ENCODE measurements around the gene LRRIQ1. TPM values are rescaled to one million over a fixed set of nuclear protein-coding genes. Genes with fewer than 3 reads are reported as not detected.

Gene LRRIQ1
- total and polyA plus RNA-seq, 2 of the 4 experiments (the other 2 are of a cell fraction), result under 0.01 to 0.05 TPM

GRCh38 chr12:85072826-85073225 is 36.7 kb downstream of the LRRIQ1 start:
- H3K4me3 ChIP-seq (ENCODE audit: insufficient read depth, low read depth, low read length), result no peak overlapping the region
- H3K27ac ChIP-seq (ENCODE audit: insufficient read depth, low read length), result no peak overlapping the region
- ChIA-PET CTCF (no interaction called here), POLR2A (ENCODE audit: unreplicated experiment) (no interaction called here)
- H3K18ac ChIP-seq (ENCODE audit: low read depth, low read length), result no peak overlapping the region
- H2BK120ac ChIP-seq (ENCODE audit: low read depth, low read length), result no peak overlapping the region
- no peak overlapping the region for H3K4me2 ChIP-seq (ENCODE audit: low read depth, low read length)
- H3K9ac ChIP-seq (ENCODE audit: low read depth, low read length), result no peak overlapping the region
- TF ChIP-seq ELK1 (IDR thresholded peaks at IDR 0.05; ENCODE audit: borderline replicate concordance, low read depth, low read length) (no peak), CEBPB (IDR thresholded peaks at IDR 0.05; ENCODE audit: low read depth, low read length) (no peak)
- H4K8ac ChIP-seq (ENCODE audit: low read depth in 2 of 2, low read length in 2 of 2), result no peak overlapping the region
- no peak overlapping the region for H3K56ac ChIP-seq (ENCODE audit: extremely low read depth, insufficient read depth, low read length)
- in situ Hi-C loops (cut with MboI; ENCODE audit: low sequenced_read_pairs), result no loop called here
- H3K4ac ChIP-seq (ENCODE audit: low read depth, low read length), result no peak overlapping the region
- no peak for ATAC-seq (ENCODE audit: low read depth)
- H3K9me1 ChIP-seq (ENCODE audit: insufficient read depth, low read length), result no peaks in the 10 kb centered on the region
- H4K20me1 ChIP-seq (ENCODE audit: insufficient read depth, low read length), result no peaks in the 10 kb centered on the region
- H3K79me1 ChIP-seq (ENCODE audit: low read depth in 1 of 2, low read length in 2 of 2), result no peaks in the 10 kb centered on the region
- H2AK9ac ChIP-seq (replicated peaks; ENCODE audit: low read depth, low read length, poor library complexity), result no peak overlapping the region
- no peak overlapping the region for H4K91ac ChIP-seq (ENCODE audit: insufficient read depth, low read depth, low read length)
- H3K23ac ChIP-seq (ENCODE audit: low read depth, low read length), result no peak overlapping the region
- no peaks in the 10 kb centered on the region for H3K4me1 ChIP-seq (ENCODE audit: control insufficient read depth, insufficient read depth, low read length)
- H2BK15ac ChIP-seq (ENCODE audit: low read depth, low read length), result no peak overlapping the region
- no peak for DNase-seq
- intact Hi-C loops (cut with micrococcal nuclease), result no loop called here
- H4K5ac ChIP-seq (ENCODE audit: low read depth, low read length), result no peak overlapping the region
- dilution Hi-C loops (cut with HindIII; ENCODE audit: low sequenced_read_pairs, unreplicated experiment), result no loop called here
- no peak overlapping the region for H2AFZ ChIP-seq (replicated peaks; ENCODE audit: low read length, poor library complexity)
- H2AK5ac ChIP-seq (ENCODE audit: low read depth, low read length), result no peak overlapping the region
- WGBS, 2 experiments (ENCODE audit: extremely low coverage in 2 of 2, insufficient read length in 1 of 2), result no CpG with 5 or more reads among the region's 1 CpG
- H2BK20ac ChIP-seq (ENCODE audit: low read depth, low read length), result no peak overlapping the region
- no peak overlapping the region for H2BK5ac ChIP-seq (ENCODE audit: low read depth, low read length, poor library complexity, severe bottlenecking)
- no TSS peak for BruUV-seq (replicated peaks)
- H3K27me3 ChIP-seq (ENCODE audit: control insufficient read depth, insufficient read depth, low read length), result no peaks in the 10 kb centered on the region
- no peaks in the 10 kb centered on the region for H3K9me3 ChIP-seq (ENCODE audit: control insufficient read depth, insufficient read depth, low read length)
- no peaks in the 10 kb centered on the region for H3K36me3 ChIP-seq (ENCODE audit: control insufficient read depth, insufficient read depth, low read length)
- no peak overlapping the region for H3K14ac ChIP-seq (replicated peaks; ENCODE audit: low read depth, low read length)
